GM19452 (cell line): ENCODE results near the gene CDH13.

Experiments used
- ATAC-seq: cut with Tn5 transposase; IDR thresholded peaks from one replicate; pipeline ENCODE4 v1.9.1; 2021; ENCODE audit not compliant: unreplicated experiment

CDH13 gene

GRCh38 chr16:83105279-83106077 lies 478.7 kb downstream of the CDH13 start:
- ATAC-seq: no peak

DNA sequence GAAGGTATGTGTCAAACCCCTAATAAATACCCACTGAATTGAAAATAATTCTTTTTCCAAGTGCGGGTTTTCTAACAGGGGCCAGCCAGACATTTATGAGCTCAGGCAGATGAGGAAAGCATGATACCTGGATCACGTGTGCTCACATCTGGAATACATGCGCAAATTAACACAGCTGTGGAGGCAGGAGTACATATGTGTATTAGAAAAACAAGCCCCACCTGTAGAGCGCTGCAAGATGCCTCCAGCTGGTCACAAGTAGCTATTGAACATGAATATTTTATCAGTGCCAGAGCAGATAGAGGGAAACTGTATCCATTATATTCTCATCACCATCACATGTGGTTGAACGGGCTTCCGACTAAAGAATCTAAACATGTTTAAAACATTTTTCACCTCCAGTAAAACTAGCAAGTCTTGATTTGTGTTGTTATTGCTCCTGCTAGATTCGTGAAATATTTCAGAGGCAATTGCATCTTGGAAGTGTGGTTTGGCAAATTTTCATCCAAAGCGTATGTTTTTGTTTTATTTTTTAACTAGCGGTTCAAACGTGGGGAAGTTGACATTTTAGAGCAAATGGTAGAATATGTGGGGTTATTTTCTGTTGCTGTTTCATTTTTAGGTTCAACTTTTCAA lies 482.8 kb downstream of the CDH13 start:
- no peak for ATAC-seq

GRCh38 chr16:83110269-83110668 lies 483.5 kb downstream of the CDH13 start:
- no peak for ATAC-seq

- ATAC-seq: no peak
Observed at GRCh38 chr16:83113317-83113716, 486.5 kb downstream of the CDH13 start.

DNA sequence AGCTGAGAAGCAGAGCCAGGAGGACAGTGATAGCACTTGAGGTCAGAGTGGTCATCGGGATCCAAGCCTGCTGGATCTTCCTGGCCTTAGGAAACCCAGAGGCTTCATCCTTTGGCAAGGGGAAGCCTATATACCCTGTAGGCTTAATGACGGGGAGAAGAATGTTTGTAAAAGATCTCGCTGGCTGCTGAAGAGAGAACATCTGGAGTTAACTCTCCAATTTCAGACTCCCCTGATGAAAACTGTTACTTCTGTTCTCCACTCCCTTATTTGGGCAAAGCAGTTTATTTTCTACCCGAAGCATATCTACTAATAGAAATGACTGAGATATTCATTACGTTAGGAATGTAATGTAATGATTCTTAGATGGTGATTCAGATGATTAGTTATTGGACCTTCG lies 487.0 kb downstream of the CDH13 start:
- no peak for ATAC-seq

DNA sequence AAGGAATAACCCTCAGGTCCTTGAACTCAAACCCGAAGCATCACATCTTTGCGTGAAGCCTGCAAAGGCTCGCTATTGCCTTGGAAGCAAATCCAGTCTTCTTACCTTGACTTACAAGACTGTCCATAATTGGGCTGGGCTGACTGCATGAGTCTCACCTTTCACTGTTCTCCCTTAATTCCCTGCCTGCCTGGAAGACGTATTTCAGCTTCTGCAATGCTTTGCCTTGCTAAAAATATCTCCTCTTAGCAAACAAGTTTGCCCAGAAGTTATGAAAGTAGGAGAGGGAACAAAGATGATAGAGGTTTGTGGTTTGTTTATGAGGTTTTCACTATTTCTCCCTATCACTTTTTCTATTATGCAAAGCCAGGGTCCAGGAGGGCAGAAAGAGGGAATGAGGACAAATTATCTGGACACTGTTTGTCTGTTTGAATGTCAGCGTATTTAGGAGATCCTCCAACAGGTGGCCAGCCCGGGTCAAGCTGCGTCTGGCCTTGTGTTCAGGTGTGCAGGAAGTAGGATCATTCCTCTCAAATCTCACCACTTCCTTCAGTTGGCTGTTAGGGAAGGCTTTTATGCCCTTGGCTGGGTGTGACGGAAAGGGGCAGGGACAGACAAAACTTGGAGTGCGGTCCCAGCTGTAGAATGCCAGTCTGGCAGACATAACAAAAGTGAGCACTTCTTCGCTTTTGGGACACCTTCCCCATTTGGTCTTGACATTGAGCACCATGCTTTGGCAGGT lies 488.9 kb downstream of the CDH13 start:
- no peak for ATAC-seq

GRCh38 chr16:83116274-83116892 lies 489.6 kb downstream of the CDH13 start:
- ATAC-seq: no peak

DNA sequence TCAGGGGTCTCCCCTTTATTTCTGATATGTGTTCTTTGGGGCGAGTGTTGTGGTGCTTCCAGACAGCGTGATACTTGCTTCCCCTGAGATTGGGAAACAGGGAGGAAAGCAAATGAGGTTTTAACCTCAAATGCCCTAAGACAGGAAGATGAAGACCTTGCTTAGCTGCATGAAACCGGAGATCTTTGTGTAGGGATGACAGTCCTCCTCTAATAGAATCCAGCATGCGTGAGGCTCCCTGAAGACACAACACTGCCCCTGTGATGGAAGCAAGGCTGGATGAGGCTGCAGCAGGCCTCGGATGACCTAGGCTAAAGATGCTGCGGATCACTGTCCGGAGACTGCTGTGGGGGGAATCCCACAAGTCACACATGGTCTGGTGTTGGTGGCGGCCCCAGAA lies 491.0 kb downstream of the CDH13 start:
- no peak for ATAC-seq

DNA sequence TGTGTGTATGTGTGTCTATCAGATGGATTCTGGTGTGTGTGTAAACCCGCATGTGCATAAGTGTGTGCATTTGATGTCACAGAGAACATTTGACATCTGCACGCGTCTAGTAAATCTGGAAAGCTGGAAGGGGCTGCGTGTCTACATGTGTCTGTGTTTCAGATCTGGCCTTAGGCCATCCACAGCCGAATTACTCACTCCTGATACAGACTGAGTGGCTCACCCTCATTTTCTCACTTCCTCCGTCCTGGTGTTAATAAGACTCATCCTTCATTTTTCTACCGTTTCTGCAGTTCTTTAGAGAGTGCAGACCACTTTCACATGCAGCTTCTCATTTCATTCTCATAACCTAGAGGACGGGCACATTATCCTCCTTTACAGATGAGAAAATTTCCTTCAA lies 491.6 kb downstream of the CDH13 start:
- no peak for ATAC-seq

DNA sequence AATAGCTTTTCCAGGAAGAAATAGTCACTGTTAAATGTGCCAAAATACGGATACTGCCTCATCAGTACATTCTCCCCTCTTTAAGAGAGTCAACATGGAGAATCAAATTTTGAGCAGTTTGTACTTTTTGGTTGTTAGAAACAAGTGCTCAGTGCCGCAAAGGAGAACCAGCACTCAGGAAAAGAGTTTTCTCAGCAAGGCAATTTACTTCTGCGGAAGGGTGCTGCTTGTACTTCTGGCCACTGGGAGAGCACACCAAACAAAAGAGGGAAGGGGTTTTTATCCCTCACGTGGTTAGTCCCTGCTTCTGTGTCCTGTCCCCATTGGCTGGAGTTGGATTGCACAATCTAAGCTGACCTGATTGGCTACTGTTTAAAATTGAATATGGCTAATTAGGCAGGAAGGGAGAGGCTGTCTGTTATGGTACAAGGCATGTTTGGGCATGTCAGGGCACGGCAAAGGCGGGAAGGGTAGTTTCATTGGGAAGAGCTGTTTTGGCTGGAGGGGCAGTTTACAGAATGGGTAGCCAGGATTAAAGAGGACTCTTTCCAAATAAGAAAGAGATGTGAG lies 499.3 kb downstream of the CDH13 start:
- no peak for ATAC-seq

DNA sequence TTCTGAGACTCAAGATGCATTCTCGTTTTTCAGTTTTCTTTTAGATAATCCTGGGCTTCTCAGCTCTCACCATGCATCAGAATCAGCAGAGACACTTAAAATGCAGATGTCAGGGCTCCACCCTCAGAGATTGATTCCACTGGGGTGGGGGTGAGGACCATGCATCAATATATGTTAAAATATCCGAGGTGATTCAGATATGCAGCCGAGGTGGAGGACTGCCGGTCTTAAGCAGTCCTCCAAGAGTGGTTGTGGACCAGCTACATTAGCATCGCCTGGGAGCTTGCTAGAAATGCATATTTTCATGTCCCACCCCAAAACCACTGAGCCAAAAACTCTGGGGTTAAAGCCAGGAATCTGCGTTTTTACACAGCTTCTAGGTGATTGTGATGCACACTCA lies 501.3 kb downstream of the CDH13 start:
- ATAC-seq: no peak

GRCh38 chr16:83130039-83130438 lies 503.3 kb downstream of the CDH13 start:
- no peak for ATAC-seq

GRCh38 chr16:83134638-83135037 lies 507.9 kb downstream of the CDH13 start:
- ATAC-seq: no peak

DNA sequence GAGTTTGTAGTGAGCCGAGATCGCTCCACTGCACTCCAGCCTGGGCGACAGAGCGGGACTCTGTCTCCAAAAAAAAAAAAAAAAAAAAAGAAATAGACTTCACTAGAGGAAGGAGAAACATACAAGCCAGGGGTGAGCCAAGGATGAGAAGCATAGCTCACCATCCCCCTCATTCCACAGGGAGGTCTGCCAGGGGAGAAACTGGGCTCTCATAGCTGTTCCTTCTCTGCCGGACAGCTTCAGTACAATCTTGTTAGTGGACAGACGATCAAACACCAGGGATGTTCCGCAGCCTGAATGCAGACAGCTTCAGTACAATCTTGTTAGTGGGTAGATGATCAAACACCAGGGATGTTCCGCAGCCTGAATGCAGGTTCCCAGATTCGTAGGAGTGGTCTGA lies 509.6 kb downstream of the CDH13 start:
- no peak for ATAC-seq

DNA sequence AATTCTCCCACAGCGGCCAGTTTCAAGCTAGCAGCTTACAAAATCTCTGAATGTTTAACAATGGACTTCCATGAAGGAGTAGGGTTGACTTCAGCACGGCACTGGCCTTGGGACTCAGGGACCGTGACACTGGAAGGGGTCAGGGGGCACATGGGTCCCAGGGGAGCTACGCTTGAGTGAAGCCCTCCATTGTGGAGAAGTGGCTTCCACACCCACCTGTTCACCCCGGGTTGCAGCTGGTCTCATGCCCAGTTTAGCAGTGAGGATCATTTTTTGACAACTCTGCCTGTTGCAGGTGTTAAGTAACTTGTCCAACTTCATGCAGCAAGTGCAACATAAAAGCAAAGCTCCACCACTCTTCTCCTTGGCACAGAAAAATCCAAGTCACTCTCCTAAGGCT lies 510.2 kb downstream of the CDH13 start:
- ATAC-seq: no peak

DNA sequence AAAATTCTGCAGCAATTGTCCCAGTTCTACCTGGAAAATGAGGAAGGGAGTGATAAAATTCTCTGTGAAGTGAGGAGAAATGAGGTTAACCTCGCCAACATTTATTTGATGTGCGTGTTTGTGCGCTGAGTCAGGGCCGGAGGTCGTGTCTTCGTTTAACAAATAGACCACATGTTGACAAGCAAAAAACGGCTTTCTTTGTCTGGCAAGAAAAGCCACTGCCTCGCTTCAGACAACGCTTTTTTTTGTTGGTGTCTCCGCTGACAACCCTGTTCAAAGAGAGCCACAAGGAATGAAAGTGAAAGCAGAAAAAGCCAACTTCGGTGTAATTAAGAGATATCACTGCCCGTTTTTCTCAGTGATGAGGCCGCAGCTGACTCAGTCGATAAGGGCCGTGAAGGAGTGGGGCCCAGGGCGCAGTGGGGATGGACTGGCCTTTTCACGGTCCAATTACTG lies 510.6 kb downstream of the CDH13 start:
- no peak for ATAC-seq

- ATAC-seq: no peak
Observed at GRCh38 chr16:83137894-83138293, 511.1 kb downstream of the CDH13 start.

- ATAC-seq: no peak
Observed at GRCh38 chr16:83138512-83138911, 511.7 kb downstream of the CDH13 start.

DNA sequence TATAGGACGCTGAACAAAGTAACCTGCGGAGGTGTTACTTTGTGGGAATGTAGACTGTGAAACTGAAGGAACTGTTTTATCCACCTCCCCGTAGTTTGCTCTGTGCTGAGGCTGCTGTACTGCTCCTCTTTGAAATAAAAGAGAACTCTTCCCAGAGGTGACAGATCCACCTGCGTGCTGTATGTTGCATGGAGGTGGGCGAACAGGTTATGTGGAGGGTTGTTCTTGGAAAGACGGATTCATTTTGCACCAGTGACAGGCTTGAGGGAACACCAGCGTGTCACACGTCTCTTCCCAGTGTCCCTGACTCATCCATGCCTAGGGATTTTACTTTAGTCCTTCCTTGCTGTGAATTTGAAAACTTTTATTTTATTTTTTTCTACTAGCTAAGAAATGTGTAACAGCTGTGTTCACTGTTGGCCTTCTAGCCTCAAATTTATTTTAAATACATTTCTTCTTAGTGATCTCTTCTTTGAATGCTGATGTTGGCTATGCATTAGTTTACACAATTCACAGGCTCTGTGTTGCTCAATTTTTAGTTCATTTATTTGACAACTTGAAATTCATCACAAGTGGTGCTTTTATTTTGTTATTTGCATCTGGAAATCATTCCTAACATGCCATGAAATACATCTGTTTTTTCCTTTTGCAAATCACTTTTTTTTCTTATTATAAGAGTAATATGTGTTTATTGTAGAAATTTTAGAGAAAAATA lies 512.4 kb downstream of the CDH13 start:
- no peak for ATAC-seq

GRCh38 chr16:83143788-83144187 lies 517.0 kb downstream of the CDH13 start:
- ATAC-seq: no peak

- no peak for ATAC-seq
Observed at GRCh38 chr16:83145297-83145696, 518.5 kb downstream of the CDH13 start.
